SK-N-SH (cell line): ENCODE measurements around the gene ZBTB7B.

Experiments
- CTCF ChIP-seq: fragments of 200-600 bp; sonication (generic); IDR thresholded peaks from 2 replicates; pipeline ENCODE4 v1.6.1; 2017; ENCODE audit warnings: antibody characterized with exemption, mild to moderate bottlenecking, moderate library complexity
- EP300 ChIP-seq, 2 experiments: IDR thresholded peaks; 2 replicates each; pipeline versions ENCODE4 v1.4.0 to v1.6.1; 2012; ENCODE audit warnings: borderline replicate concordance in 1 of 2, low read depth in 1 of 2, low read length in 1 of 2
- FOXM1 ChIP-seq: IDR thresholded peaks from 2 replicates; pipeline ENCODE4 v1.4.0; 2012; ENCODE audit warnings: low read depth, mild to moderate bottlenecking
- GABPA ChIP-seq: IDR thresholded peaks from 2 replicates; pipeline ENCODE4 v1.4.0; 2012; ENCODE audit warnings: low read depth, mild to moderate bottlenecking
- POLR2AphosphoS5 ChIP-seq: IDR thresholded peaks from 2 replicates; pipeline ENCODE4 v1.6.1; 2012; ENCODE audit warnings: low read depth, low read length
- RAD21 ChIP-seq: IDR thresholded peaks from 2 replicates; pipeline ENCODE4 v1.6.1; 2012; ENCODE audit warnings: mild to moderate bottlenecking, low read length
- REST ChIP-seq: IDR thresholded peaks from 2 replicates; pipeline ENCODE4 v1.6.1; 2012; ENCODE audit warnings: mild to moderate bottlenecking, low read depth, low read length, moderate library complexity

- no peak for TF ChIP-seq GABPA
- TF ChIP-seq CTCF, result no peak
- no peak for TF ChIP-seq EP300 (IDR thresholded peaks at IDR 0.05; ENCODE audit: borderline replicate concordance in 1 of 2, low read depth in 1 of 2, low read length in 1 of 2)
- no peak for TF ChIP-seq REST
- no peak for TF ChIP-seq POLR2AphosphoS5
- no peak for TF ChIP-seq RAD21
- TF ChIP-seq FOXM1, result no peak
Observed at GRCh38 chr1:155001425-155001674, 1.3 kb upstream of the ZBTB7B start.
